ENCODE results near the gene AIG1. TPM values are rescaled to one million over a fixed set of nuclear protein-coding genes. Genes with fewer than 3 reads are reported as not detected.

Gene AIG1
- total and polyA plus RNA-seq, 2 of the 13 experiments (the other 11 are each of a cell fraction or from before 2014, with no cell fraction given), result 115 to 197 TPM

DNA sequence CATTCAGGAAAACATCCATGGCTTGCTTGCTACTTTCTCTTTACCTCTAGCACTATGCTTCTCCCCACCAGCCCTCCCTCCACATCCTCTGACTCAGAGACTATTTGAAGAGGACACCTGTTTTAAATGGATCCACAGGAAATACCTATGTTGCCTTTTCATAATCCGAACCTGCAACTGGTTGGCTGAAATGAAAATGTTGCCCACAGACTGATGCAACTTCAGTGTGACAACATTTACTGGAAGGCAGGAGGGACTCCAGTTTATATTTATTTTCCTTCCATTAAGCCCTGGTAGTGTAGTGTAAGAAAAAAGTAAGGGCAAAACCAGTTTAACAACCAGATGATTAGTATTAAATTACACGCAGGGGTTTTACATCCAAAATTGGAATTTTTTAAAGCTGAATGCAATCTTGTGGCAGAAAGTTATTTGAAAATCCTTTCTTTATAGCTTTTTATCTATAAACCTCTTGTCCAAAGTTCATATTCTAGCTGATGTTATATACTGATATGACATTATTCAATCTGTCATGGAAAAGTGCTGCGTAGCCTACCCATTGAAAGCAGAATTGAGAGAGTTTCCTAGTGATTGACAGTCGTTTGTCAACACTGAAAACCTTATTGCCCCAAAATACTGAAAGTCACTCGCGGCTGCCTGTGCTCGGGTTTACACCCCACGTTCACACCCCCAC is 881 bp upstream of the AIG1 start (continued):
- TF ChIP-seq STAT6 (CRISPR knock-in tag; IDR thresholded peaks at IDR 0.05; ENCODE audit: borderline replicate concordance), result 0 out of 2 replicates have a peak, but pooled peaks have one; percentile 91
- TF ChIP-seq ASH2L (IDR thresholded peaks at IDR 0.05; ENCODE audit: insufficient read length, low read depth, low read length), result peak; percentile 76
- no peak for TF ChIP-seq GABPA (IDR thresholded peaks at IDR 0.05; ENCODE audit: low read depth, low read length)
- TF ChIP-seq GABPA (CRISPR knock-in tag; IDR thresholded peaks at IDR 0.05; ENCODE audit: low read depth), result peak; percentile 73
- 0 out of 2 replicates have a peak, but pooled peaks have one; percentile 4 for TF ChIP-seq ZNF205 (CRISPR knock-in tag; IDR thresholded peaks at IDR 0.05)
- no peak for TF ChIP-seq NFE2L2 (IDR thresholded peaks at IDR 0.05; ENCODE audit: low read length)
- TF ChIP-seq, protein P1, sequence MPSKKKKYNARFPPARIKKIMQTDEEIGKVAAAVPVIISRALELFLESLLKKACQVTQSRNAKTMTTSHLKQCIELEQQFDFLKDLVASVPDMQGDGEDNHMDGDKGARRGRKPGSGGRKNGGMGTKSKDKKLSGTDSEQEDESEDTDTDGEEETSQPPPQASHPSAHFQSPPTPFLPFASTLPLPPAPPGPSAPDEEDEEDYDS (CRISPR knock-in tag; IDR thresholded peaks at IDR 0.05), result peak; percentile 93
- TF ChIP-seq ERF (CRISPR knock-in tag; IDR thresholded peaks at IDR 0.05), result peak; percentile 44; the same call in 1 of the 2 replicates
- TF ChIP-seq ZNF24 (IDR thresholded peaks at IDR 0.05), result no peak
- TF ChIP-seq IRF2 (CRISPR knock-in tag; IDR thresholded peaks at IDR 0.05), result peak; percentile 65; the same call in 1 of the 2 replicates
- TF ChIP-seq, protein P2, sequence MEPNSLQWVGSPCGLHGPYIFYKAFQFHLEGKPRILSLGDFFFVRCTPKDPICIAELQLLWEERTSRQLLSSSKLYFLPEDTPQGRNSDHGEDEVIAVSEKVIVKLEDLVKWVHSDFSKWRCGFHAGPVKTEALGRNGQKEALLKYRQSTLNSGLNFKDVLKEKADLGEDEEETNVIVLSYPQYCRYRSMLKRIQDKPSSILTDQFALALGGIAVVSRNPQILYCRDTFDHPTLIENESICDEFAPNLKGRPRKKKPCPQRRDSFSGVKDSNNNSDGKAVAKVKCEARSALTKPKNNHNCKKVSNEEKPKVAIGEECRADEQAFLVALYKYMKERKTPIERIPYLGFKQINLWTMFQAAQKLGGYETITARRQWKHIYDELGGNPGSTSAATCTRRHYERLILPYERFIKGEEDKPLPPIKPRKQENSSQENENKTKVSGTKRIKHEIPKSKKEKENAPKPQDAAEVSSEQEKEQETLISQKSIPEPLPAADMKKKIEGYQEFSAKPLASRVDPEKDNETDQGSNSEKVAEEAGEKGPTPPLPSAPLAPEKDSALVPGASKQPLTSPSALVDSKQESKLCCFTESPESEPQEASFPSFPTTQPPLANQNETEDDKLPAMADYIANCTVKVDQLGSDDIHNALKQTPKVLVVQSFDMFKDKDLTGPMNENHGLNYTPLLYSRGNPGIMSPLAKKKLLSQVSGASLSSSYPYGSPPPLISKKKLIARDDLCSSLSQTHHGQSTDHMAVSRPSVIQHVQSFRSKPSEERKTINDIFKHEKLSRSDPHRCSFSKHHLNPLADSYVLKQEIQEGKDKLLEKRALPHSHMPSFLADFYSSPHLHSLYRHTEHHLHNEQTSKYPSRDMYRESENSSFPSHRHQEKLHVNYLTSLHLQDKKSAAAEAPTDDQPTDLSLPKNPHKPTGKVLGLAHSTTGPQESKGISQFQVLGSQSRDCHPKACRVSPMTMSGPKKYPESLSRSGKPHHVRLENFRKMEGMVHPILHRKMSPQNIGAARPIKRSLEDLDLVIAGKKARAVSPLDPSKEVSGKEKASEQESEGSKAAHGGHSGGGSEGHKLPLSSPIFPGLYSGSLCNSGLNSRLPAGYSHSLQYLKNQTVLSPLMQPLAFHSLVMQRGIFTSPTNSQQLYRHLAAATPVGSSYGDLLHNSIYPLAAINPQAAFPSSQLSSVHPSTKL (CRISPR knock-in tag; IDR thresholded peaks at IDR 0.05), result peak; percentile 90
- peak; percentile 79 for TF ChIP-seq ZNF331 (CRISPR knock-in tag; IDR thresholded peaks at IDR 0.05)
- no peak for TF ChIP-seq CCDC6 (CRISPR knock-in tag; IDR thresholded peaks at IDR 0.05)
- TF ChIP-seq ZSCAN20 (CRISPR knock-in tag; IDR thresholded peaks at IDR 0.05; ENCODE audit: borderline replicate concordance), result 0 out of 2 replicates have a peak, but pooled peaks have one; percentile 36
- TF ChIP-seq CBX5 (CRISPR knock-in tag; IDR thresholded peaks at IDR 0.05; ENCODE audit: borderline replicate concordance), result peak; percentile 50; the same call in 1 of the 2 replicates
- TF ChIP-seq MAFK (conservative IDR thresholded peaks at IDR 0.05 in 1 of 2, IDR thresholded peaks at IDR 0.05 in 1 of 2; ENCODE audit: low read length in 2 of 2), result 0 out of 4 replicates have a peak, but pooled peaks of 1 of the 2 experiments have one; percentile 13
- TF ChIP-seq, protein P3, sequence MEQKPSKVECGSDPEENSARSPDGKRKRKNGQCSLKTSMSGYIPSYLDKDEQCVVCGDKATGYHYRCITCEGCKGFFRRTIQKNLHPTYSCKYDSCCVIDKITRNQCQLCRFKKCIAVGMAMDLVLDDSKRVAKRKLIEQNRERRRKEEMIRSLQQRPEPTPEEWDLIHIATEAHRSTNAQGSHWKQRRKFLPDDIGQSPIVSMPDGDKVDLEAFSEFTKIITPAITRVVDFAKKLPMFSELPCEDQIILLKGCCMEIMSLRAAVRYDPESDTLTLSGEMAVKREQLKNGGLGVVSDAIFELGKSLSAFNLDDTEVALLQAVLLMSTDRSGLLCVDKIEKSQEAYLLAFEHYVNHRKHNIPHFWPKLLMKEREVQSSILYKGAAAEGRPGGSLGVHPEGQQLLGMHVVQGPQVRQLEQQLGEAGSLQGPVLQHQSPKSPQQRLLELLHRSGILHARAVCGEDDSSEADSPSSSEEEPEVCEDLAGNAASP (CRISPR knock-in tag; IDR thresholded peaks at IDR 0.05; ENCODE audit: borderline replicate concordance), result peak; percentile 67; the same call in 1 of the 2 replicates
- TF ChIP-seq, protein P4, sequence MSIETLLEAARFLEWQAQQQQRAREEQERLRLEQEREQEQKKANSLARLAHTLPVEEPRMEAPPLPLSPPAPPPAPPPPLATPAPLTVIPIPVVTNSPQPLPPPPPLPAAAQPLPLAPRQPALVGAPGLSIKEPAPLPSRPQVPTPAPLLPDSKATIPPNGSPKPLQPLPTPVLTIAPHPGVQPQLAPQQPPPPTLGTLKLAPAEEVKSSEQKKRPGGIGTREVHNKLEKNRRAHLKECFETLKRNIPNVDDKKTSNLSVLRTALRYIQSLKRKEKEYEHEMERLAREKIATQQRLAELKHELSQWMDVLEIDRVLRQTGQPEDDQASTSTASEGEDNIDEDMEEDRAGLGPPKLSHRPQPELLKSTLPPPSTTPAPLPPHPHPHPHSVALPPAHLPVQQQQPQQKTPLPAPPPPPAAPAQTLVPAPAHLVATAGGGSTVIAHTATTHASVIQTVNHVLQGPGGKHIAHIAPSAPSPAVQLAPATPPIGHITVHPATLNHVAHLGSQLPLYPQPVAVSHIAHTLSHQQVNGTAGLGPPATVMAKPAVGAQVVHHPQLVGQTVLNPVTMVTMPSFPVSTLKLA (IDR thresholded peaks at IDR 0.05), result no peak
- no peak for TF ChIP-seq DNMT1 (CRISPR knock-in tag; IDR thresholded peaks at IDR 0.05)
- no peak; the same call in 1 of the 2 replicates for TF ChIP-seq RXRA (CRISPR knock-in tag; IDR thresholded peaks at IDR 0.05)

Measured in HepG2 (cell line).